Stimulated activated effector memory CD8-positive, alpha-beta T cell treated with anti-CD3 and anti-CD28 coated beads, Interleukin-12 subunit alpha, Interleukin-12 subunit beta, amount 100 ng/mL, for 72 hours (primary cell): ENCODE results near the gene DNASE1L3.
"Not testable (repeated sequence)": the region's sequence is repeated elsewhere in the genome, so short reads cannot be mapped to it uniquely, and the experiment has no call there.

Source experiments
- ATAC-seq: fragments of 150-1000 bp; cut with Tn5 transposase; 2 replicates; pipeline ENCODE4 v1.10.0; 2021
- DNase-seq, 2 donors: peaks; one replicate each; pipeline ENCODE4 v3.0.0; 2021 to 2022; ENCODE audit warnings: low spot score in 2 of 2
- H3K27ac Mint-ChIP-seq: one replicate; pipeline ENCODE4 v1.8.0; 2022; ENCODE audit warnings: mild to moderate bottlenecking, mixed read lengths
- H3K36me3 Mint-ChIP-seq: one replicate; pipeline ENCODE4 v1.8.0; 2022; ENCODE audit warnings: mild to moderate bottlenecking, mixed read lengths
- H3K4me1 Mint-ChIP-seq: one replicate; pipeline ENCODE4 v1.8.0; 2022; ENCODE audit warnings: mixed read lengths
- H3K4me3 Mint-ChIP-seq: one replicate; pipeline ENCODE4 v1.8.0; 2022; ENCODE audit warnings: mild to moderate bottlenecking, mixed read lengths
- H3K9me3 Mint-ChIP-seq: one replicate; pipeline ENCODE4 v1.8.0; 2022; ENCODE audit warnings: mixed read lengths

The DNASE1L3 gene

DNA sequence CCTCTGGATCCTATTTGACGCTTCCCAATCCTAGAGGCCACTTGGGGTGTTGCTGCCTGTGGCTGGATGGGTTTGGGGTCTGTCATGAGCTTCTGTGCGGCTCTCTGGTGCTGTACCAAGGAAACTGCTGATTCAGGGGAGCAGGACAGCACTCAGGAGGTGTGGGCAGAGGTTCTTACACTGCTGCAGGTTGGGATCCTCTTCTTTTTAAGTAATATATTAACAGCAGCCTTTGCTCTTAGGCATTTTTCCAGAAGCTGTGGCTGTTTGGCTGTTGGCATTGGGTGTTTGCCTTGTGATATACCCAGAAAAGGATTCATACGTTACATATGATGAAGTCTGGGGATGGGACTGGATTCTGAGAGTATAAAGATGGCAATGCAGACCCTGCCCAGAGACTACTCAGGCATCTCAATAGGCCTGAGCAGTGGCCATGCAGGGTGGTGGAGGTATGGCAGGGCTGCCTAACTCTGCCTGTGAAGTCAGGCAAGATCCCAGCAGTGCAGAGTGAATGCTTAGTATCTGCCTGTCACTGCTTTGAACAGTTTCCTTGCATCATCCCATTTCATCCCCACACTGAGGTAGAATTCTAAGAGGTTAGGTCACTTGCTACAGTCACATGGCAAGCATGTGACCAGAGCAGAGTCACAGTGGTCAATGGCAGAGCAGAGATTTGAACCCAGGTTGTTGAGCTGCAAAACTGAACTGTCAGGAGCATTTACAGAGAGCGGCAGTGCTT is 30.7 kb upstream of the DNASE1L3 start:
- Mint-ChIP-seq H3K4me1 (peaks cover 22% of the 10 kb centered on the region), H3K27ac (no peak overlapping the region), H3K9me3 (no peaks in the 10 kb centered on the region), H3K36me3 (no peaks in the 10 kb centered on the region), H3K4me3 (no peak overlapping the region)
- no peak for DNase-seq
- ATAC-seq = no peak

DNA sequence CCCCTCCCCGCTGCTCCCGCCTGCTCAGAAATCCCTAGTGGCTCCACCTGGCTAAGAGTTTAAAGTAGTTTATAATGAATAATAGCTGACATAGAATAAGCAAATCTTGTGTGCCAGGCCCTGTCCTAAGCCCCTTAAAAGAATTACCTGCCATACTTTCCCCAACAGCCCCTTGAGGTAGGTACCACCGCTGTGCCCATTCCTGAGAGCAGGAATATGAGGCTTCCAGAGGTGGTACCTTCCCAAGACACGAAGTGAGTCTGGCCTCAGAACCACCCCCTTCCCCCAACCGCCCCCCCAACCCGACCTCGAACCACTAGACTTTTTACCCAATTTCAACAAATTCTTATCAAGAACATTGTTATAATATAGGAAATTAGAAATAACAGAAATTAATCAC is 28.1 kb upstream of the DNASE1L3 start:
- H3K27ac Mint-ChIP-seq = no peak overlapping the region
- H3K4me1 Mint-ChIP-seq = peaks cover 24% of the 10 kb centered on the region
- H3K9me3 Mint-ChIP-seq = no peaks in the 10 kb centered on the region
- DNase-seq = no peak
- H3K36me3 Mint-ChIP-seq = no peaks in the 10 kb centered on the region
- H3K4me3 Mint-ChIP-seq = peak overlapping the region; percentile 88
- ATAC-seq = no peak

DNA sequence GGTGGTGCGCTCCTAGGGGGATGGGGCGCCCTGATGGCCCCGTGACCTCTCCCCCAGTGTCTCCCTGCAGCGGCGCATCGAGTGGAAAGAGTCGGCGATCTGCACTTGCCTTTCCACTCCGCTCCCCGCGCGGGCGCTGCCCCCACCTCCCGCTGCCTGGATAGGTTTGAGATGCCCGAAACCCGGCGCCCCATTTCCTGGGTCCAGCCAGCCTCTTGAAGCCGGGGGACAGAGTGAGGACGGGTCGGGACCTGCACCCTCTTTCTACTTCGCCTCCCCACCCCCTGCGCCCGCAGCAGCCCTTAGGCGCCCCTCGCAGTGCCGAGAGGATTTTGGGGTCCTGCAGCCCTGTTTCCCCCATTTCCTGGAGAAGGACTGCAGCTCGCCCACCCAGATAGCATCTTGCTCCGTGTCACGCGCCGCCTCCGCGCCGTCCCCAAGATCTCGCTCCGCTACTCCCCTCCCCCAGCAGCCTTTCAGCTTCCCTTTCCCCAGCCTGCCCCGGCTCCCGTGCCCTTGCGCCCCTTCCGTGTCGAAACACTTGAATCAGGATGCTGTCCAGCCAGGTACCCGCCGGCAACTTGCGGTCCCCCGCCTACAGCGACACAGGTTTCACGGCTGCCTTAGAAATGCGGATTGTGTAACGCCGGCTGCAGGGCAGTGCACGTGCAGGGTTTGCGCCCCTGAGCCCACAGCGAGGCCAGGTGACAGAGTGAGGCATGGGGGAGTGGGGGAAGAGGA is 27.3 kb upstream of the DNASE1L3 start:
- H3K9me3 Mint-ChIP-seq = no peaks in the 10 kb centered on the region
- DNase-seq (peak; percentile 25 to 68), ATAC-seq (peak; percentile 70)
- peak overlapping the region; percentile 78 for H3K27ac Mint-ChIP-seq
- H3K36me3 Mint-ChIP-seq = no peaks in the 10 kb centered on the region
- H3K4me1 Mint-ChIP-seq = peaks cover 24% of the 10 kb centered on the region
- peak overlapping the region; percentile 88 for H3K4me3 Mint-ChIP-seq

DNA sequence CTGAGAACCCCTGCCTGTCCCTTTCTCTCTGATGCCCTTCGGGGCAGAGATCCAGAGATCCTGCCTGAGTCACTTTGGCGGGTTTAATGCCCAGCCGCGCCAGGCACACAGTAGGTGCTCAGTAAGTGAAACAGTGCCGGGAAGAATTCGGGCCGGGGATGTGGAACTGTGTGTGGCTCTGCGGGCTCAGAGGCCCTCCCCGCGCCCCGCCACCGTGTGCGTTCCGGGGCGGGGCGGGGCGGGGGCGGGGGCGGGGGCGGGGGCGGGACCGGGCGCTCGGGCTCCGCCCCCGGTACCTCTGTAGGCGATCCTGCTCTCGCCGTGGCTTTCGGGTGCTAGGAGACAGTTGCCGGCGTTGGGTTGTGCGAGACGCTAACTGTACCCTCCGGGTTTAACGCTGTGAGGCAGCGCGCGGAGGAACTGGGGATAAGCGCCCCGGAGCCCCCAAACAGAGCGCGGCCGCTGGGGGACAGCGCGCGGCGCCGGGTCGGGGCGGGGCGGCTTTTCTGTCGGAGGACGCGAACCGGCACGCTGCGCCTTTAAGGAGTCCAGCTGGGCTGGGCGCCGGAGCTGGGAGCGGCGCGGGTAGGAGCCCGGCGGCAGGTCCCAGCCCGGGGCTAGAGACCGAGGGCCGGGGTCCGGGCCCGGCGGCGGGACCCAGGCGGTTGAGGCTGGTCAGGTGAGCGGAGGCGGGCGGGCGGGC is 26.6 kb upstream of the DNASE1L3 start, which contains the start of gene ABHD6:
TSS of gene ABHD6 (plus strand) at position 555 of the 703 bp plus-strand sequence. CDS start 18,795 bp downstream, outside the sequence.
- peaks cover 24% of the 10 kb centered on the region for H3K4me1 Mint-ChIP-seq
- H3K9me3 Mint-ChIP-seq = no peaks in the 10 kb centered on the region
- H3K36me3 Mint-ChIP-seq = no peaks in the 10 kb centered on the region
- peak within 1 kb of the TSS; percentile 88 for H3K4me3 Mint-ChIP-seq
- ATAC-seq (peak; percentile 93), DNase-seq (peak; percentile 93 to 95)
- H3K27ac Mint-ChIP-seq = peak within 1 kb of the TSS; percentile 78

DNA sequence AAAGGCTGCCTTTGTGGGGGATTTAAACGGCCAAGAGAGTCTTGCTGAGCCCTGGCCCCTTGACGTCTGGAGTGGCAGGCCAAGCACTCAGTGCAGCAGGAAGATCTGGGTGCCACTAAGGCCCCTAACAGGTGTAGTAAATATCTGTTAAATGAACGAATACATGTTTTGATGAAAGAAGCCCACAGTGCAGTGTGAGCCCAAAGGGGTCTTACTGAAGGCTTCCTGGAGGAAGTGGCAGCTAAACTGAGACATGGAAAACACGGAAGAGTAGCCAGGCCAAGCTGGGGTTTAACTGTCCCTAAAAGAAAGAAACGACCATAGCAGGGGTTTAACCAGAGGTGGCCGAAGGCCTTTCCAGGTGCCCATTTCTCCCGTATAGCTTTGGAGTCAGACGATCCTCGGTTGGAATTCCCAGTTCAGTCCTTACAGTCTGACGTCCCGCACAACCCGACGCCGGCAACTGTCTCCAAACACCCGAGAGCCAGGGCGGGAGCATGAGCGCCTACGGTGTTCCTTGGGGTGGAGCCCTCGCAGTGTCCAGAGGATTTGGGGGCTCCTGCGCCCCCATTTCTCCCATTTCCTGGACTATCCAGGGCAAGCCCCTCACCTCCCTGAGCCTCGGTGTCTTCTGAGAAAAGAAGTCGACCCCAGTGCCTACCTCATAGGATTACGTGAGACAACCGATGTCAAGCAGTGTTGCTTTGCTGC is 25.9 kb upstream of the DNASE1L3 start:
- ATAC-seq (no peak), DNase-seq (no peak)
- Mint-ChIP-seq H3K27ac (no peak overlapping the region), H3K4me1 (peaks cover 19% of the 10 kb centered on the region), H3K36me3 (no peaks in the 10 kb centered on the region), H3K4me3 (peak overlapping the region; percentile 88), H3K9me3 (no peaks in the 10 kb centered on the region)

DNA sequence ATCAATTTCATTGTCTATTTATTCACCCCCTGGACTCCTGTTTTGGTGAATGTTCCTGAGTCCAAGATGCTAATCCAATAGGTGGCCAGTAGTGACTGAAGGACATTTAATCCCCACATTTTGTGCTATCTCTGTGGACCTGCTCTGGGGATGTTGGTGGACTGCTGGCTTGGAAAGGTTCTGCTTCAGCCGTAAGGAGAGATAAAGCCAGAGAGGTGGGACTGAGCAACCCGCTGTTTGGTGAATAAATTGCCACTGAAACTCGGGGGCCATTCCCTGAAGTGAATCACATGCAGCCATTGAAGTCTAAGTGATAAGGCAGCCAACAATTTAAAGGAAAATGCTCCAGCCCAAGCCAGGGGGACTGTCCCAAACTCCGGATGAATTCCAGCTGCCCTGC is 25.2 kb upstream of the DNASE1L3 start:
- H3K4me1 Mint-ChIP-seq = peaks cover 12% of the 10 kb centered on the region
- H3K36me3 Mint-ChIP-seq = no peaks in the 10 kb centered on the region
- no peak for ATAC-seq
- DNase-seq = no peak
- H3K4me3 Mint-ChIP-seq = peak overlapping the region; percentile 88
- H3K9me3 Mint-ChIP-seq = no peaks in the 10 kb centered on the region
- no peak overlapping the region for H3K27ac Mint-ChIP-seq

DNA sequence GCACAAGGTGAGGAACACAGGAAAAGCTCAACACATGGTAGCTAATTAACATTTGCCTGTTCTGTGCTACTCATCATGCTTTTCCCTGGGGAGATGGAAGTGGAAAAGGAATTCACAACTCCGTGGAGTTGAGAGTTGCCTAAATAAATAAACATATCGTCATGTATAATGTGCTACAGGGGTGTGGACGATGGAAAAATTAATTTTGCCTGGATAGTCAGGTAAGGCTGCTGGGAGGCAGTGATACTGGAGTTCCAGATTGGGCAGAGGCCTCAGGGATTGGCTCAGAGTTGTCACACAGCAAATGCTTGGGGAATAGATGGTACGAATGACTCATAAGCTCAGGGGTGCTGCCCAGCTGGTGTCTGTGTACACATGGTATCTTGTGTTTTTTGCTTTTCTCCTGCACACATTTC is 23.8 kb upstream of the DNASE1L3 start:
- no peak overlapping the region for H3K27ac Mint-ChIP-seq
- DNase-seq (no peak), ATAC-seq (no peak)
- no peaks in the 10 kb centered on the region for H3K36me3 Mint-ChIP-seq
- H3K4me1 Mint-ChIP-seq = peaks cover 12% of the 10 kb centered on the region
- H3K4me3 Mint-ChIP-seq = no peak overlapping the region
- no peaks in the 10 kb centered on the region for H3K9me3 Mint-ChIP-seq

DNA sequence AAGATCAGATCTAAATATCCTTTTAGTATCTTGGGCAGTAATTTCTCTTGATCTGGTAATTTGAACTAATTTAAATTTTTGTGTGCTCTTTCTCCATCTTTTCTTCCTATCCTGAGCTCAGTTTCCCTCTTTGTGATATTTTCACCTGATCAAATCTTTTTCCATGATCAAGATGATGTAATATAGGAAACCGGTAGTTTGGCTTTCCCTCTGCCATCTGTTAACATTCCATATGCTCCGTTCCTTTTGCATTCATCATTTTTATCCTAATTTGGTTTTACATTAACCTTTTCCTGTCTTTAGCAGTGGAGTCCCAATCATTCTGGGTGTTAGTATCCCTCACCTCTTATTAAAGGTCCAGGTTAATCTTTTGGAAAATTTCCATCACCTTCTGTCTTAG is 20.9 kb upstream of the DNASE1L3 start:
- no peaks in the 10 kb centered on the region for H3K36me3 Mint-ChIP-seq
- no peaks in the 10 kb centered on the region for H3K9me3 Mint-ChIP-seq
- no peak overlapping the region for H3K27ac Mint-ChIP-seq
- no peak overlapping the region for H3K4me3 Mint-ChIP-seq
- H3K4me1 Mint-ChIP-seq = peaks cover 4% of the 10 kb centered on the region
- DNase-seq = no peak
- ATAC-seq = no peak

DNA sequence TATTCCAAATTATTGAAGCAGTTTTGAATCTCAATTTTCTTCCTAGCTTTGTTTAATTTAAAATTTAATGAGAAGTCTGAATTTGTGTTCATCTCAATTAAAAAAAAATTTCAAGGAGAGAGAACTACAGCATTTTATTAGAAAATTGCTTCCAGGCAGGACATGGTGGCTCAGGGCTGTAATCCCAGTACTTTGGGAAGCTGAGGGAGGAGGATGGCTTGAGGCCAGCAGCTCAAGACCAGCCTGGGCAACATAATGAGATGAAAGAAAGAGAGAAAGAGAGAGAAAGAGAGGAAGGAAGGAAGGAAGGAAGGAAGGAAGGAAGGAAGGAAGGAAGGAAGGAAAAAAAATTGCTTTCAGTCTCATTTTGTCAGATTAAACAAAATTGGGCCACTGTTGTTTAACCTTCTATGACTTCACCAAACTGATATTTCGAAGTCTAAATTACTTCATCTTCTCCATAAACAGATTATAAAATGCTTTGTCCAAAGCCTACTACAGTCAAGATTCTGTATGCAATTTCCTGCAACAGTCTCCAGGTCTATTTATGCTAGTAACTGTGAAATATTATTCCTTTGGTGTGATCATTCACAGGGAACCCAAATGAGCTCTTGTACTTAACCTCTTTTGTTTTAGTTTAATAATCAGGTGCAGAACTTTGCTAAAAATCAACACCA is 20.2 kb upstream of the DNASE1L3 start:
- H3K4me1 Mint-ChIP-seq = no peaks in the 10 kb centered on the region
- H3K27ac Mint-ChIP-seq = no peak overlapping the region
- no peak overlapping the region for H3K4me3 Mint-ChIP-seq
- DNase-seq = no peak
- H3K36me3 Mint-ChIP-seq = no peaks in the 10 kb centered on the region
- no peak for ATAC-seq
- H3K9me3 Mint-ChIP-seq = no peaks in the 10 kb centered on the region

DNA sequence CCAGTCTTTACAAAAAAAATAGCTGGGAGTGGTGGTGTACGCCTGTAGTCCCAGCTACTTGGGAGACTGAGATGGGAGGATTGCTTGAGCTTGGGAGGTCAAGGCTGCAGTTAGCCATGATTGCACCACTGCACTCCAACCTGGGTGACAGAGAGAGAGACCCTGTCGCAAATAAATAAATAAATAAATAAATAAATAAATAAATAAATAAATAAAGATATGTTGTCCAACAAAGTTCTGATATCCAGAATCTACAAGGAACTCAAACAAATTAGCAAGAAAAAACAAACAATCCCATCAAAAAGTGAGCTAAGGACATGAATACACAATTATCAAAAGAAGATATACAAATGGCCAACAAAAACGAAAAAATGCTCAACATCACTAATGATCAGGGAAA is 17.2 kb upstream of the DNASE1L3 start:
- H3K9me3 Mint-ChIP-seq, H3K36me3 Mint-ChIP-seq, H3K4me1 Mint-ChIP-seq, DNase-seq, H3K4me3 Mint-ChIP-seq, H3K27ac Mint-ChIP-seq, ATAC-seq: not testable (repeated sequence)

DNA sequence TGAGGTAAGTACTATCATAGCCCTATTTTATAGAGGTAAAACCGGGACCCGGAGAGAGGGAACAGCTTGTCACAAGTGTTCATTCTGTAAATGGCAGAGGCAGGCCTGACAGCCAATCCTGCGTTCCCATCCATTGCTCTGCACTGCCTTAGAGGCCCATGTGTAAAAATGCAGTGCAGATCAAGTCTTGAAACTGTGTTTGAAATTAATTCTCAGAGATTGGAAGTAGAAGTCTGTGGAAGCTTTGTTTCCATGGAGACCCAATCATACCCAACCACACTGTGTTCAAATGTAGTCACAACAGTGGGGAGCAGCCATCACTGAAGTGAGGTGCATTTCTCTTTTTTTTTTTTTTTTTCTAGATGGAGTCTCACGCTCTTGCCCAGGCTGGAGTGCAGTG is 13.1 kb upstream of the DNASE1L3 start:
- Mint-ChIP-seq H3K4me3 (no peak overlapping the region), H3K4me1 (peaks cover 6% of the 10 kb centered on the region), H3K9me3 (no peaks in the 10 kb centered on the region), H3K36me3 (no peaks in the 10 kb centered on the region), H3K27ac (no peak overlapping the region)
- DNase-seq (no peak), ATAC-seq (no peak)

DNA sequence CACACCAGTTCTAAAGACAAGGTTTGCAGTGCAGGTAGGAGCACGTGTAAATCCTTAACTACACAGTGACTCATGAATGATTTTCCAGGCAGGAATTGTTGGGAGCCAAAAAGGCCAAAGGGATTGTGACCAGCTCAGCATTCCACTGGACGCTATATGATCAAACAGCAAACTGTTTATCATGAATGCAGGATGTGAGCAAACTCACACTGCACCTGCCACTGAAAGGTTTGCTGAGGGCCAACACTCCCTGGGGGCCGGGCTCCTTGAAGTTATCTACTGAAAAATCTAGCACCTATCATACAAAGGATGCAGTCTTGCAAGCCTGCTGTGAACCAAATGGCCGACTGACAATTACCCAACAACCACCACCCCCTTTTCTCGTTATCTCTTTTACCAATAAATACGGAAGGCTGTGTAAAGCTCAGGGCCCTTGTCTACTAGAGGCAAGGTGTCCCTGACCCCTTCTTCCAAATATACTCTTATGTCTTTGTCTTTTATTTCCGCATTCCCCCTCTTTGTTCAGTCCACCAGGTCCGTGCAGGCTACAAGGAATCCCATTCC is 11.5 kb upstream of the DNASE1L3 start:
- Mint-ChIP-seq H3K4me1 (peaks cover 14% of the 10 kb centered on the region), H3K4me3 (no peak overlapping the region), H3K27ac (no peak overlapping the region), H3K9me3 (no peaks in the 10 kb centered on the region), H3K36me3 (no peaks in the 10 kb centered on the region)
- no peak for DNase-seq
- ATAC-seq = no peak

DNA sequence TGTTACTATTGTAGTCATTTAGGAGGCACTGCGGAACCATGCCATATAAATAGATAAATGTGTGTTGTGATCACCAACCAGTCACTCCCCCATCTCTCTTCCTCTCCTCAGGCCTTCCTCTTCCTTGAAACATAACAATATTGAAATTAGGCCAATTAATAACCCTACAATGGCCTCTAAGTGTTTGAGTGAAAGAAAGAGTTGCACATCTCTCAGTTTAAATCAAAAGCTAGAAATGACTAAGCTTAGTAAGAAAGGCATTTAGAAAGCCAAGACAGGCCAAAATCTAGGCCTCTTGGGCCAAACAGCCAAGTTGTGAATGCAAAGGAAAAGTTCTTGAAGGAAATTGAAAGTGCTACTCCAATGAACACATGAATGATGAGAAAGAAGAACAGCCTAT is 8.1 kb upstream of the DNASE1L3 start:
- Mint-ChIP-seq H3K4me1 (peaks cover 39% of the 10 kb centered on the region), H3K36me3 (no peaks in the 10 kb centered on the region), H3K9me3 (no peaks in the 10 kb centered on the region), H3K4me3 (no peak overlapping the region), H3K27ac (no peak overlapping the region)
- ATAC-seq (no peak), DNase-seq (no peak)

DNA sequence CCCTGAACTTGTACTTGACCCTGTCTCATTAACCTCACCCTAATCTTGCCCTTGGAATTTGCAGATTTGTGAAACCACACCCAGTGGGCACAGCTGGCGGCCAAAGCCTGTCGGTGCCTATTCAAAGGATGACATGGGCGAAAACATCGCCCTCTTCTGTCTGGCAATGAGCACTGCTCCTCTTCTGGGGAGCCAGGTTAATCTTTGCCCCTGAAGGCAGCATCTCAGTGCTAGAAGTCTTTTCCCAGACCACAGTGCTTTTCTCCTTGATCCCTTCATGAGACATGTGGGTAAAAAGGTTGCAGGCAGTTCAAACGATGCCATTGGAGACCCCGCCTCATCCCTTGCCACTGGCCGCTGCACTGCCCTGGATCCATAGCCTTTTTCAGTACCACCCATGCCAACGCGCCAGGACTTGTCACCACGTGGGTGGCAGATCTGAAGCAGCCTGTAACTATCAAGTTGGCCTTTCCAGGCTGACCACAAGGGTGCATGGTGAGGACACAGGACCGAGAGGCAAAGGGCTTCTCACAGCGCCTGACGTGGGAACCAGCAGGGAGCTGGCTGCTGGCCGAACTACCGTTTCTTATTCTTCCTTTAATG is 6.5 kb upstream of the DNASE1L3 start:
- peak; percentile 48 for ATAC-seq
- H3K9me3 Mint-ChIP-seq = no peaks in the 10 kb centered on the region
- H3K27ac Mint-ChIP-seq = no peak overlapping the region
- DNase-seq = peak; percentile 36 to 74
- no peaks in the 10 kb centered on the region for H3K36me3 Mint-ChIP-seq
- peaks cover 39% of the 10 kb centered on the region for H3K4me1 Mint-ChIP-seq
- H3K4me3 Mint-ChIP-seq = no peak overlapping the region
